ENCODE results near the gene USH1C.

The USH1C gene

GRCh38 chr11:17544181-17544622 is at the start of gene USH1C:
Gene USH1C (minus strand): TSS chr11:17544416. CDS start chr11:17544307, 109 bp downstream.
- no peak within 1 kb of the TSS for H3K27ac ChIP-seq
- no peak for TF ChIP-seq CTCF (conservative IDR thresholded peaks at IDR 0.05)

- no peak overlapping the region for H3K27ac ChIP-seq
- peak; percentile 21; the same call in 1 of the 2 replicates for TF ChIP-seq CTCF (conservative IDR thresholded peaks at IDR 0.05)
- no peak for TF ChIP-seq ZFX (IDR thresholded peaks at IDR 0.05)
Measured at GRCh38 chr11:17593466-17594245, 49.4 kb upstream of the USH1C start.

GRCh38 chr11:17591293-17591692 is 47.1 kb upstream of the USH1C start:
- H3K27ac ChIP-seq, result no peak overlapping the region

GRCh38 chr11:17590463-17590862 is 46.2 kb upstream of the USH1C start:
- no peak for TF ChIP-seq ZFX (IDR thresholded peaks at IDR 0.05)
- TF ChIP-seq CTCF (conservative IDR thresholded peaks at IDR 0.05), result no peak
- no peak overlapping the region for H3K27ac ChIP-seq

More at GRCh38 chr11:17591293-17591692, 47.1 kb upstream of the USH1C start:
- TF ChIP-seq ZFX (IDR thresholded peaks at IDR 0.05) (no peak), CTCF (conservative IDR thresholded peaks at IDR 0.05) (no peak)

GRCh38 chr11:17588721-17589120 is 44.5 kb upstream of the USH1C start:
- no peak for TF ChIP-seq CTCF (conservative IDR thresholded peaks at IDR 0.05)
- no peak for TF ChIP-seq ZFX (IDR thresholded peaks at IDR 0.05)
- no peak overlapping the region for H3K27ac ChIP-seq

- no peak overlapping the region for H3K27ac ChIP-seq
- TF ChIP-seq CTCF (conservative IDR thresholded peaks at IDR 0.05) (no peak), ZFX (IDR thresholded peaks at IDR 0.05) (no peak)
Measured at GRCh38 chr11:17588166-17588565, 44.0 kb upstream of the USH1C start.

GRCh38 chr11:17585911-17586695 is 41.9 kb upstream of the USH1C start:
- no peak overlapping the region for H3K27ac ChIP-seq
- TF ChIP-seq ZFX (IDR thresholded peaks at IDR 0.05) (no peak), CTCF (conservative IDR thresholded peaks at IDR 0.05) (no peak)

Measured in C4-2B (cell line).